Stimulated activated CD8-positive, alpha-beta memory T cell treated with anti-CD3 and anti-CD28 coated beads, Interleukin-12 subunit alpha, Interleukin-12 subunit beta, amount 100 ng/mL, for 4 hours (primary cell): ENCODE measurements around the gene SPATA6.

Source experiments
- DNase-seq: peaks from one replicate; pipeline ENCODE4 v3.0.0-alpha.2; 2020; ENCODE audit warnings: low read depth

Gene SPATA6

GRCh38 chr1:48251821-48252220 lies 220.2 kb downstream of the SPATA6 start:
- DNase-seq = no peak

- DNase-seq = no peak
Observed at GRCh38 chr1:48251323-48251722, 220.7 kb downstream of the SPATA6 start.

DNA sequence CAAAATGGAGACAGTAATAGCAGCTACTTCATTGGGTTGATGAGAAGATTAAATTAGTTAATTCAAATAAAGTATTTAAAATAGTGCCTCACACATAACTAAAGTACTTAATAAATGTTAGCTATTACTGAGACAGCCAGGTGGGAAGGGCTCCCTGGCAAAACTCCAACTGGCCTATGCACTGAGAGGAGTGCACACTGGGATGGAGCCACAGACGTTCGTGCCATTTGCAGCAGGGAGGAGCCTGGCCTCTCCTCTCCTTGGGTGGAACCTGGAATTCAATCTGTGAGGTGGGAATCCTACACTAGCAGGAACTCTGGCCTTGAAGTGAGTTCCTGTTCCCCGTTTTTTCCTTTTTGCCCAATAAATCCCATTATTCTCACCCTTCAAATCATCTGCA lies 221.4 kb downstream of the SPATA6 start:
- DNase-seq = no peak

- no peak for DNase-seq
Observed at GRCh38 chr1:48249868-48250267, 222.1 kb downstream of the SPATA6 start.

DNA sequence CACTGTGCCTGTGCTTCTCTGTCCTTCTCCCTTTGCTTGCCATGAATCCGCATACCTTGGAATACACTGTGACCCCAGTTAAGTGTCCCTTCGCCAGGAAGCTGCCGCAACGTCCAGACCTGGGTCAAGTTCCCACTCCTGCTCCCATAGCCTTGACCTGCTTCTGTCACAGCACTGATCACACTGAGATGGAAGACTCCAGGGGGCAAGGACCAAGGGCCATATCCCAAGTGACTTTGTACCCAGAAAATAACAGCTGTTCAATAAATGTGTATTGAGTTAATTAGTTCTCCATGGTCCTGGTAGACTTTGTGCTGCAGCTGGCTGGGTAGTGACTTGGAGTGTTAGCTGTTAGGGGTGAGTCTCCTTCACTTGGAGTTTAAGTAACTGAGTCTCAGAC lies 223.6 kb downstream of the SPATA6 start:
- DNase-seq = no peak

- DNase-seq = no peak
Observed at GRCh38 chr1:48246727-48247126, 225.3 kb downstream of the SPATA6 start.
